OCI-M2 (cell line): ENCODE measurements around the gene SNN.
A peak's percentile ranks its signal among the peaks of the same experiment; 100 is the strongest.

Source experiments
- DNase-seq: peaks from one replicate; lab custom pipeline; 2025; ENCODE audit not compliant: unreplicated experiment; lab: John Stamatoyannopoulos, UW

Gene SNN

DNA sequence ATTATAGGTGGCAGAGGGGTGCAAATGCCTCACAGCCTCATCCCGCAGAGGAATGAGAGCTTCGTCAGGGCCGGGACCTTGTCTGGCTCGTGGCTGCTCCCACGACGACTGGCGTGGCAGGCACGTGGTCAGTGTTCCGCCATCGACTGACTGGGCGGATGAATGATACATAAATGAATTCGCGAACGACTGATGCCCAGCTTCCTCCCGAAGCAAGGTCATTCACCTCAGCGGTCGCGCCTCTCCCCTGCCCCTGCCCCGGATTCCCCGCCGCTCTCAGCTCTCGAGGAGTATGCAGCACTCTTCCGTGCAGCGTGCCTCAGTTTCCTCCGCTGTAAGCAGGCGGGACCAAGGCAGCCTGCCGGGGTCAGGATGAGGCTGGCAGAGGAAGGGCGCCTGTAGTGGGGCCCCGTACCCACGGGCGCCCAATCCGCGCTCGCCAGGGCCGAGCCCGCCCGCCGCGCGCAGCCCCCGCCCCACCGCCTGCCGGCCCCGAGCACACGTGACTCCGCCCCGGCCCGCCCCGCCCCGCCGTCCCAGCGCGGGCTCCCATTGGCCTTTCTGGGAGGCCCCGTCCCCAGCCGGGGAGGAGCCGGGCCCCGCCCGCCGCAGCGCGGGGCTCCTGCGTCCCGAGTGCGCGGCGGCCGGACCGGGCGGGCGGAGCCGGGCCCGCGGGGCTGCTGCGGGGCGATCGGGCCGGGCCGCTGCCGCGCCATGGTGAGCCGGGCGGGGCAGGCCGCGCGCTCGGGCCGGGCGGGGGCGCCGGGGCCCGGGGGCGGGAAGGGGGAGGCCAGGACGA lies at the start of gene SNN:
SNN (plus strand) TSS at position 632 of the 799 bp plus-strand sequence. CDS start 7,605 bp downstream, outside the sequence.
- DNase-seq, result peak; percentile 2

DNA sequence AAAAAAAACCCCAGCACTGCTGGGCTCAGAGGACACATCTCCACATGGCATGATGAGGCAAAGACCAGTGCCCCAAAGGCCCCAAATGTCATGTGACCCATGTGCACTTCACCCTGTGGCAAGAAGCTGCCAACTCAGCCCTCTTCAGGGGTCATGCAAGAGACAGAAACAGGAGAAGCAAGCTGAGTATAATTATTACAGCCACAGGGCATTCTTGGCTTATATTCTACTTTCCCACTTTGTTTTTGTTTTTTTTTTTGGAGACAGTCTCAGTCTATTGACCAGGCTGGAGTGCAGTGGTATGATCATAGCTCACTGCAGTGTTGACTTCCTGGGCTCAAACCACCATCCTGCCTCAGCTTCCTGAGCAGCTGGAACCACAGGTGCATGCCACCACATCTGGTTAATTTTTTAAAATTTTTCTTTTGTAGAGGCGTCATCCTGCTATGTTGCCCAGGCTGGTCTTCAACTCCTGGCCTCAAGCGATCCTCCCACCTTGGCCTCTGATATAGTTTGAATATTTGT lies 48.9 kb upstream of the SNN start:
- DNase-seq, result no peak

DNA sequence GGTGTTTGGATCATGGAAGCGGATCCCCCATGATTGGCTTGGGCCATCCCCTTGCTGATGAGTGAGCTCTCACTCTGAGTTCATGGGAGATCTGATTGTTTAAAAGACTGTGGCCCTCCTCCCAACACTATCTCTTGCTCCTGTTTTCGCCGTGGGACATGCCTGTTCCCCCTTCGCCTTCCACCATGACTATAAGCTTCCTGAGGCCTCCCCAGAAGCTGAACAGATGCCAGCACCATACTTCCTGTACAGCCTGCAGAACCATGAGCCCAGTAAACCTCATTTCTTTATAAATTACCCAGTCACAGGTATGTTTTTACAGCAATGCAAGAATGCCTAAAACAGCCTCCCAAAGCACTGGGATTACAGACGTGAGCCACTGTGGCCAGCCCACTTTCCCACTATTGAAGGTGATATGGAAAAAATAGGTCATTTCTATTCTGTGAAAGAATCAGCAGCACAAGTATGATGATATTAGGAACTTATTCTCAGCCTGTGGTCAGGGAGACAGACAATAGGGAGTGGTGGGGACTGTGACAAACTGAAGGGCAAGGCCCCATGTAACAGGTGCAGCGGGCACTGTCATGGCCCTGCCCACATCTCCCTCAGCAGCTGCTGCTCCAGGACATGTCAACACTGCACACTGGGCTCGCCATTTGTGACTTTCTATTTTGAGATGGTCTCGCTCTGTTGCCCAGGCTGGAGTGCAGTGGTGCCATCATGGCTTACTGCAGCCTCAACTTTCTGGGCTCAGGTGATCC lies 47.8 kb upstream of the SNN start:
- no peak for DNase-seq

DNA sequence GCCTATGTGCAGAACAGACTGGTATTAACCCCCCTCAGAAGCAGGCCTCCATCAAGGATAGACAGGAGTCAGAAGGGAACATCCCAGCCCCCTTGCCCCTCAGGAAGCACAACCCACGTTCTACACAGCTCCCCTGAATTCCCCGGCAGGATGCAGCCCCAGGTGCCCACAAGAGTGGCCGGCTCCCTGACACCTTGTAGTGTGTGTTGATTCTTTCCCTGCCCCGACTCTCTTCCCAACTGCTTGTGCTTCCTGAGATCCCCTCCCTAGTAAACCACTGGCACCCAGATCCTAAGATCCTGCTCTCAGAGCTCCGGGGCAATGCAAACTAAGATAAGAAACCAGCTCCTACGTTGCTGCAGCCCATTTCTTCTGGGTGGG lies 46.7 kb upstream of the SNN start:
- DNase-seq, result no peak

DNA sequence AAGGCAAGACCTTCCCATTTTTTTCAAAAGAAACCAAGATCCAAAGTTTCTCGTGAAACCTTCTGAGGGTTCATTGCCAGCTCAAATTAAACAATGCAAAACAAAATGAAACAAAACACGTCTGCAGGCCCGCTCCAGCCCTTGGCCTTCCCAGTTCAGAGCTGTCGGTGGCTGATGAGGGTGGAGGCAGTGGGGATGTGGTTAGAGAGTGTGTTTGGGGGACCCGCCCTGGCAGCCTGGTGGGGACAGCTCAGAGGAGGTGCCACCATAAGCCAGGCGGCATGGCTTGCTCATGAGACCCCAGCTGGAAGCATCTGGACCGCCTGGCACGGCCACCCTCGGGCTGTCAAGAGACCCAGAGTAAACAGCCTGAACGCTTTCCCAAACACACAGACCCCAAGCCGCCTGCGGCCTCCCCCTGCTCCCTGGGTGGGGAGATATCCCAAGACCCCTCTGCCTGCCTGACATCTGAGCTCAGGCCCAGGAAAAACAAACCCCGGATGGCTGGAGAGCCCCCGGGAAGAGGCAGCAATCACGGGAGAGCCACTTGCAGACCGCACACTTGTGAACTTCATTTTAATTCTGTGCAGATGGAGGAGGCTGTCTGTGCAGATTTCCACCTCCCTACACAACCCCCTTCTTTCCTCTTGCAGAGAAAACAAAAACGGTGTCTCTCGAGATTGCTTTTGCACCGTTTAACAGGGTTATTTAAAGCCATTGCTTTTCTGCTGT lies 46.2 kb upstream of the SNN start:
- DNase-seq, result no peak

DNA sequence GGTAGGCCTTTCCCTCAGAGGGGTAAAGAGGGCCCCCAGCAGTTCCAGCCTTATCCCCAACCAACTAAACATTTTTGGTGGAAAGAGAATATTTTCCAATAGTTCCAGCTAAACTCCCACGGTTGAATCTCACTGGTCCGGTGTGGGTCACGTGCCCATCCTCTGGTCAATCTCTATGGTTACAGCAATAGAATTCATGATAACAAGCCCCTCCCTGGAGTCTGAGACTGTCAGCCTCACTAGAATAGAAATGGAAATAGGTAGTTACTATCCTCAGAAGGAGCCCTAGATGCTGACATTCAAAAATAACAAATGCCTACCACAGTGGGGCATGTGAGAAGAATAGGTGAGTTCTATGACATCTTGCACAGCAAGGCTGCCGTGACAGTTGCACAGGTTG lies 44.0 kb upstream of the SNN start:
- no peak for DNase-seq

DNA sequence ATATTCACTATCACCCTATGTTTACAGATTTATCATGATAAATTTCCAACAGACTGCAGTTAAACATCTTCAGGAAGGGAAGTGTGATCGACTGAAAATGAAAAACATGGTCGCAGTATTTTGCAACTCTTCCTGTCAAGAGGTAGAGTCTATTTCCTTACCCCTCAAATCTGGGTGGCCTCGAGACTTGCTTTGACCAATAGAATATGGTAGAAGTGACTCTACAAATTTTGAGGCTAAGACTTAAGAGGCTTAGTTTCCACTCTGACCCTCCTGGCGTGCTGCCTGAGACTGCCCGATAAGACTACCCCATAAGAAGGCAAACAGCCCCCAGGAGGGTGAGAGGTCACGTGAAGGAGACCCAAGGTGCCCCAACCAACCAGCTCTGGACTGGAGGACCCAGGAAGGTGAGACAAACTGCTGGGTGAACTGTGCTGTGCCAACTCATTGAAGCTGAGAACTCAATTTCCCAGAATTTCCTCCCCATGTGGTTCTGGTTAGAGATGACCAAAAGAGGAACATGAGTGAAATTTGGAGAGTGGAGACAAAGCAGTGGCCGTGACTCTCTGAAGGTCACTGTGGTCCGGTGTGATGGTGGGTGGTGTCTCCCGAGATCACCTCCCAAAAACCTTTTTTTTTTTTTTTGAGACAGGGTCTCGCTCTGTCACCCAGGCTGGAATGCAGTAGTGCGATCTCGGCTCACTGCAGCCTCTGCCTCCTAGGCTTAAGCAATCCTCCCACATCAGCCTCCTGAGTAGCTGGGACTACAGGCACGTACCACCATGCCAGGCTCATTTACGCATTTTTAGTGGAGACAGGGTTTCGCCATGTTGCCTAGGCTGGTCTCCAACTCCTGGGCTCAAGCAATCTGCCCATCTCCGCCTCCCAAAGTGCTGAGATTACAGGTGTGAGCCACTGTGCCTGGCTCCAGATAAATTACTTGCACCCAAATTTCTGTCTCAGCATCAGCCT lies 43.3 kb upstream of the SNN start:
- no peak for DNase-seq

DNA sequence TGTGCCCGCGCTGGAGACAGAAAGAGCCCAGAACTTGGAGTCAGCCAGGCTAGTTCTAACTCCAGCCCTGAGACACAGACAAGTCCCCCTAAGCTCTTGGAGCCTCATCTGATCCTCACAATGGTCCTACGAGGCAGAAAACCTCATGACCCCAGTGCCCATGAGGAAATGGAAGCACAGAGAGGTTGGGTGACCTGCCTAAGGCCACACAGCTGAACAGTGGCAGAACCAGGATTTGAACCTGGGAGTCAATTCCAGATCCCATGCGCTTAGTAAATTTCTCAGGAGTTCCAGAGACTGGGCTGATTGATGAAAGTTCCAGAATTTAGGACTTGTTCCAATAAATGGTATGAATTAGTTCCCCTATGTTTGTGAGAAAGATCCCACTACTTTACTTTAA lies 42.5 kb upstream of the SNN start:
- no peak for DNase-seq

DNA sequence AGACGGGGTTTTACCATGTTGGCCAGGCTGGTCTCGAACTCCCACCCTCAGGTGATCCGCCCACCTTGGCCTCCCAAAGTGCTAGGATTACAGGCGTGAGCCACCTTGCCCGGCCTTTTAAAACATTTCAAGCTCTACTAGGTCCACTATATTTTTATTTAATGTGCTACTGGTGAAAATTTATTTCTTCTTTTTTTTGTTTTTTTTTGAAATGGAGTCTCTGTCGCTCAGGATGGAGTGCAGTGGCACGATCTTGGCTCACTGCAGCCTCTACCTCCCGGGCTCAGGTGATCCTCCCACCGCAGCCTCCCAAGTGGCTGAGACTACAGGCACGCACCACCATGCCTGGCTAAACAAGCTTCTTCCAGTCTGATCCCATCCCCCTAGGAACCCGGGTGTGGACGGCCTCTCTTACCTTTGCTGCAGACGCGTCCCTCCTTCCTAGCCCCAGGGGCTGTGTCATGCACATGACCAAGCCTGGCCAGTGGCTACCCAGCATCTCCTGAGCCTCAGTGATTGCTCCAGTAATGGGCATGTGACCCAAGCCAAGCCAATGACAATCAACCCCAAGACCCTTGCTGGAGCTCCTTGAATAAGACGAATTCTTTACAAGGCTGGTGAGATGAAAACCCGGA lies 41.5 kb upstream of the SNN start:
- no peak for DNase-seq

DNA sequence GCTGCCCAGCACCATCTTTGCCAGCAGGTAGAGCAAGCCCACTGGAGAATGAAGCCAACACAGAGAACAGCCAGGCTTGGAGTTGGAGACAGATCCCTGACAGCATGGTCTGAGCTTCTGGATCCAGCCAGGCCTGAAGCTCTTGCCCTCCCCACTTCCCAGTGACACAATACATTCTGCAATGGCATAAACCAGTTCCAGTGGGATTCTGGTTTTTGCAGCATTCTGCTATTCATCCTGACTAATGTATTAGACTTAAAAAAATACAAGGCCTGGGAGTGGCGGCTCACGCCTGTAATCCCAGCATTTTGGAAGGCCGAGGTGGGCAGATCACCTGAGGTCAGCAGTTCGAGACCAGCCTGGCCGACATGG lies 41.0 kb upstream of the SNN start:
- no peak for DNase-seq

DNA sequence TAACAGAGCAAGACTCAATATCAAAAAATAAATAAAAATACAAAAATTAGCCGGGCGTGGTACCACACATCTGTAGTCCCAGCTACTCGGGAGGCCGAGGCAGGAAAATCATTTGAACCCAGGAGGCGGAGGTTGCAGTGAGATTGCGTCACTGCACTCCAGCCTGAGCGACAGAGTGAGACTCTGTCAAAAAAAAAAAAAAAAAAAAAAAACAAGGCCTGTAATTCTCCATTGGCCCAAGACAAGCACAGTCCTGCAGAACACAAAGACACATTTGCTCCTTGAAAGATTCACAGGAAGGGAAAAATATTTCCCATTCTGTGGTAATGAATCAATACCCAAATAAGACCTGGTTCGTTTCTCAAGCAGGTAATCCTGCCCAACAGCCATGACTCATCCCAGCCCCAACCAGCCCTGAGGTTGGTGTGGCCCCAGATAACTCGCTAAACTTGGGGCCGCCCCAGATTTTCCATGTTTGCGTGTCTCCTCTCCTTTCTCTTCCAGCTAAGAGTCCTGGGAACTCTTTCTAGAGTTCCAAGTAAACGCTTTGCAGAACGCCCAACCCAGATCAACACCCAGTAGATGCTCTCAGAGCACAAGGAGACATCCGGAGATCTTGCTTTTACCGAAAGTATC lies 40.3 kb upstream of the SNN start:
- no peak for DNase-seq

DNA sequence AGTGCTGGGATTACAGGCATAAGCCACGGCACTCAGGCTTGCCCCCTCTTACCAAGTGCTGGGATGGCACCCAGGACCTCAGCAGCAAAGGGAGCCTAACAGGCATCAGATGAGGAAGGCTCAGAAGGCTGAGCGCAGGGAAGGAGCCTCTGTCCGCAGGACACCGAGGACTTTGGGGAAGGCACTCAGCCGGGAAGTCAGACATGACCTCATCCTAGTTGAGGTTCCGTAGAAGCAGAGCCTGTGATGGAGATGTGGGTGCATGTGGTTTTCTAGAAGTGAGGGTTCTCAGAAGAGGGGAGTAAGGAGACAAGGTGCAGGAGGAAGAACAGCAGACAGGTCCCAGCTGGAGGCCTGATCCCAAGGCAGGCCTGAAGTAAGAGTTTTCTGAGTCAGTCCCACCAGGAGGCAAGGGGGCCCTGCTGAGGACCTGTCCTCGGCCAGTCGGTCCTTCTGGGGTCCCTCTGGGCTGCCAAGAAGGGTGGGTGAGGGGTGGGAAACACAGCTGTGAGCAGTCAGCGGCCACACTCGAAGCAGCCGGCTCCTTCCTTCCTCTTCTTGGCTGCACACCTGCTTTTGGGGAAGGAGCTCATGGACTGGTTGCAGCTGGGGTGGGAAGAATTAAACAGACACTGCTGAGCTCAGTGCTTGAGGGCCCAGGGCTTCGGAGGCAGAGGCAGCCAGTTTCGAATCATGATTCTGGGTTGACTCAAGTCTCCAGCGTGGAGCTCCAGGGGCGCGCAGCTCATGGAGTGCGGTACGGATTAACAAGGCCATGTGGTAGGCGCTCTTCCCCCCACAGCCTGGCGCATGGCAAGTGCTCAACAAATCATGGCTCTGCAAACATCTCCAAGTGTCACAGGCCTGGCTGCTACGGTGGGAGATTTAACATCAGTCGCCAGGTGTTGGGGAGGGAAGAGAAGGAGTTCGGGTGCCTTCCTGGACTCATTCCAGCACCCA lies 38.9 kb upstream of the SNN start:
- no peak for DNase-seq

DNA sequence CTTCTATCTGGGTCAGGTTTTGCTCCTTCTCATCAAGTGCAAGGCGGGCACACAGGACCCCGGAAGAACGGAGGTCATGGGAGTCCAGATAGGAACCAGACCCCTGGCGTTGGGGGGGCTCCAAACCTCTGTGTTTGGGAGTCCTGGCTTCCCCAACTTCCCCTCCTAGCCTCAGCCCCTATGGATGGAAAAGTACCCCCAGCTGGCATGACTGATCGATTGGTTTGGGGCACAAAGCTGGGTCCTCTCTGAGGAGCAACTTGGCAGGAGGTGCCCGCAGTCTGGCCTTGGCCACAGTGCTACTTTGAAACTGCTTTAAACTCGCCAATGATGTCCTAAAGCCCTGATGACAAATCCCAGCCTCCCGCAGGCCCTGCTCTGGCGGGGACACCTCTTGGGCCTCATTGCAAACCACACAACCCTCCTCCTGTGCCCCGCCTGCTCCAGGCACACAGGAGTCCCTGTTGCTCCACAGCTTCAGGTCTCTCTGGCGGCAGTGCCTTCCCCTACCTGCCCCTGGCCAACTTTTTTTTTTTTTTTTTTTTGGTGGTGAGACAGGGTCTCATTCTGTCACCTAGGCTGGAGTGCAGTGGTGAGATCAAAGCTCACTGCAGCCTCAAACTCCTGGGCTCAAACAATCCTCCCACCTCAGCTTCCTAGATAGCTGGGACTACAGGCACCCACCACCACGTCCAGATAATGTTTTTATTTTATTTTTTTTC lies 38.0 kb upstream of the SNN start:
- DNase-seq, result no peak

DNA sequence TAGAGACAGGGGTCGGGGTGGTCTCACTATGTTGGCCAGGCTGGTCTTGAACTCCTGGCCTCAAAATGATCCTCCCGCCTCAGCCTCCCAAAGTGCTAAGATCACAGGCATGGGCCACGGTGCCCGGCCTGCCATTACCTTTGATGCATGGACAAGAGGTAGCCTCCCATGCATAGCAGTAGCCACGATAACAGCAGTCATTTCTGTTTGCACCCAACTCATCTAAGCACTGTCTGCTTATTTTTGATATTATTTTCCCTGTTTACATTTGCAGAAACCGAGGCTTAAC lies 37.5 kb upstream of the SNN start:
- no peak for DNase-seq

DNA sequence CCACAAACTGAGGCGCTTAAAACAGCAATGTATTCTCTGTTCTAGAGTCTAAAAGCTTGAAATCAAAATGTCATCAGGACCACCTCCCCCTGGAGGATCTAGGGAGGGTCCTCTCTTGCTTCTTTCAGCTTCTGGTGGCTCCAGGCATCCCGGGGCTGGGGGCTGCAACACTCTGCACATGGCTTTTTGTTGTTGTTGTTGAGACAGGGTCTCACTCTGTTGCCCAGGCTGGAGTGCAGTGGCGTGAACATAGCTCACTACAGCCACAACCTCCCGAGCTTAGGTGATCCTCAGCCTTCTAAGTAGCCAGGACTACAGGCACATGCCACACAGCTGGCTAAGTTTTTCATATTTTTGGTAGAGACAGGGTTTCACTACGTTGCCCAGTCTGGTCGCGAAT lies 37.0 kb upstream of the SNN start:
- no peak for DNase-seq

DNA sequence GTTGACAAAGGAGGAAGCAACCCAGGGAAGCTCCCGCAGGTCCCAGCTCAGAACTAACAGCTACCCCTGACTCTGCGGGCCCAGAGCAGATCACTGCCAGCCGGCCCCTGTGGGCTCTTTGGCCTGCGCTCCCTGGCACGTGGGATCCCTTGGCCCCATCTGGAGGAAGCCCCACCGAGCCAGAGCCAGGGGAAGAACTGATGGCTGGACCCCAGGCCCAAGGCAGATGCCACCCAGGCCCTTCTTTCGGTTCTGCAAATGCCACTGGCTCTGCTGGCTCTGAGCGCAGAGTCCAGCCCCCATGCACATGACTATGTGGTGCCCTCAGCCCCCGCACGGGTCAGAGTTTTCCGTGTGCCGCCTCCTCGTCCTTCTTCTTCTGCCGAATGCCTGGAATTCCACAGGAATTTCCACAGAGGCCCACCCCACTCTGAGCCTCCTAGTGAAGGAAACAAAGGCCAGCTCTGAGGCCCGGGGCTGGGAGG lies 35.8 kb upstream of the SNN start:
- DNase-seq, result no peak

DNA sequence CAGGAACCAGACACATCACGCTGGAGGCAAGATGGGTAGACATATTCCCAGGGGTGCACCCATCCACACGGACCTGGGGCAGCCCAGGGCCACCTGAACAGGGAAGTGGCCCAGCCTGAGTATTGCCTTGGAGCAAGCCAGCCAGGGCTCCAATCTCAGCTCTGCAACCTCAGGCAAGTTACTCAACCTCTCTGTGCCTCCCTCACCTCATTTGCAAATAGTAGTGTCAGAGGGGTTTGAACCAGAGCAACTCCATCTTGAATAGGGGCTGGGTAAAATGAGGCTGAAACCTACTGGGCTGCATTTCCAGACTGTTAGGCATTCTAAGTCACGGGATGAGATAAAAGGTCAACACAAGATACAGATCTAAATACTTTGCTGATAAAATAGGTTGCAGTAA lies 35.1 kb upstream of the SNN start:
- DNase-seq, result no peak

DNA sequence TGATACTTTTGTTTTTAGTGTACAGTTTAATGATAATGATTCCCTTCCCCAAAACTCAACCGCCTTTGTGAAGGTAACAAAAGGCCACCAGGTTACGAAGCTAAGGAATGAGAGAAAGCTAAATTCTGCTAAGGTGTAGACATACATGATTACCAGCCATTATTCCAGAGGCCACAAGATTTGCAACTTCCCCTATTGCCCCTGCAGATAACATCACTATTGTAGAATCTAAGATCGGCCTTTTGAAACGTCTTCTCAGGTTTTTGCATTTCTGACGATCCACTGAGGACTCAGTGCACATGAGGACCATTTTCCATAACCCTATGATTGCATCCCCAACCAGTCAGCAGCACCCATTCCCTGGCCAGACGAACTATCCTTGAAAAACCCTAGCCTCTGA lies 33.9 kb upstream of the SNN start:
- no peak for DNase-seq
